PC-3 (cell line): ENCODE measurements around the gene ACOT13. TPM values are rescaled to one million over a fixed set of nuclear protein-coding genes. Genes with fewer than 3 reads are reported as not detected.
"Not testable (repeated sequence)": the region's sequence is repeated elsewhere in the genome, so short reads cannot be mapped to it uniquely, and the experiment has no call there.

Experiments
- ATAC-seq: fragments of 200-7000 bp; cut with Tn5 transposase; 2 replicates; pipeline ENCODE4 v1.9.1; 2020; ENCODE audit warnings: mild to moderate bottlenecking, moderate library complexity
- BruUV-seq: library from RNA; stranded (reverse); fragments of 400-500 nt; replicated peaks from 2 replicates; lab custom pipeline; 2021; lab: Mats Ljungman, UMichigan
- CTCF ChIA-PET: fragments of 300-600 bp; sonication (Branson Sonifier 250); formaldehyde crosslinking; loops from one replicate; lab custom pipeline; 2022; ENCODE audit warnings: antibody characterized with exemption; lab: Charles Lee
- POLR2A ChIA-PET: fragments of 300-600 bp; sonication (Branson Sonifier 250); formaldehyde crosslinking; loops from one replicate; lab custom pipeline; 2022; ENCODE audit warnings: antibody characterized with exemption; ENCODE audit not compliant: unreplicated experiment; lab: Charles Lee
- DNase-seq: peaks from one replicate; pipeline ENCODE4 v3.0.0-alpha.2; 2015
- H2AFZ ChIP-seq: fragments of 300-600 bp; sonication (generic); 2 replicates; pipeline ENCODE4 v1.6.0; 2016; ENCODE audit warnings: antibody characterized with exemption, low read length
- H3F3A ChIP-seq: fragments of 300-600 bp; sonication (generic); one replicate; pipeline ENCODE4 v1.6.0; 2017; ENCODE audit warnings: antibody characterized with exemption, low read length, control low read depth, mild to moderate bottlenecking; ENCODE audit not compliant: unreplicated experiment
- H3K27ac ChIP-seq: fragments of 300-600 bp; sonication (generic); 2 replicates; pipeline ENCODE4 v1.5.1; 2016; ENCODE audit warnings: mild to moderate bottlenecking, low read length
- H3K27me3 ChIP-seq: fragments of 300-600 bp; sonication (generic); 2 replicates; pipeline ENCODE4 v1.6.1; 2016; ENCODE audit warnings: low read length, mixed read lengths
- H3K36me3 ChIP-seq: fragments of 300-600 bp; sonication (generic); 2 replicates; pipeline ENCODE4 v1.6.1; 2016; ENCODE audit warnings: low read depth, mixed run types, low read length, mixed read lengths
- H3K4me1 ChIP-seq: fragments of 300-600 bp; sonication (generic); 2 replicates; pipeline ENCODE4 v1.5.1; 2016; ENCODE audit warnings: low read length; ENCODE audit not compliant: insufficient read depth
- H3K4me2 ChIP-seq: fragments of 300-600 bp; sonication (generic); 2 replicates; pipeline ENCODE4 v1.6.0; 2016; ENCODE audit warnings: low read length
- H3K4me3 ChIP-seq: fragments of 300-600 bp; sonication (generic); 2 replicates; pipeline ENCODE4 v1.5.1; 2016; ENCODE audit warnings: mild to moderate bottlenecking, low read length, mixed read lengths
- H3K79me2 ChIP-seq: fragments of 300-600 bp; sonication (generic); 2 replicates; pipeline ENCODE4 v1.6.1; 2017; ENCODE audit warnings: low read length, mixed read lengths
- H3K9ac ChIP-seq: fragments of 300-600 bp; sonication (generic); 2 replicates; pipeline ENCODE4 v1.6.0; 2016; ENCODE audit warnings: mild to moderate bottlenecking, low read length
- H3K9me2 ChIP-seq: fragments of 300-600 bp; sonication (generic); replicated peaks from 2 replicates; pipeline ENCODE4 v1.6.1; 2016; ENCODE audit warnings: mixed run types, low read length, mixed read lengths
- H3K9me3 ChIP-seq: fragments of 300-600 bp; sonication (generic); 2 replicates; pipeline ENCODE4 v1.6.1; 2016; ENCODE audit warnings: low read length, mixed read lengths
- H4K20me1 ChIP-seq: fragments of 300-600 bp; sonication (generic); 2 replicates; pipeline ENCODE4 v1.6.1; 2016; ENCODE audit warnings: low read length, mixed read lengths
- CTCF ChIP-seq: fragments of 300-600 bp; sonication (generic); conservative IDR thresholded peaks from 2 replicates; pipeline ENCODE4 v1.5.1; 2017; ENCODE audit warnings: antibody characterized with exemption, low read depth, mild to moderate bottlenecking, low read length
- EZH2 ChIP-seq: fragments of 300-600 bp; sonication (generic); IDR thresholded peaks from one replicate; pipeline ENCODE4 v1.6.1; 2017; ENCODE audit warnings: antibody characterized with exemption, mild to moderate bottlenecking, low read length; ENCODE audit not compliant: unreplicated experiment
- EZH2phosphoT487 ChIP-seq: fragments of 300-600 bp; sonication (generic); IDR thresholded peaks from 2 replicates; pipeline ENCODE4 v1.6.1; 2018; ENCODE audit warnings: mild to moderate bottlenecking, antibody characterized with exemption, low read length, borderline replicate concordance
- intact Hi-C: fragments of 100-400 bp; cut with micrococcal nuclease; formaldehyde crosslinking; loops from 2 replicates; pipeline ENCODE4 v1.9.0; 2023
- total RNA-seq: library from RNA; depleted of rRNA; stranded (reverse); fragments of >200 nt; gene quantifications from 2 replicates; pipeline ENCODE4 v1.2.3, GENCODE V29; 2014

The ACOT13 gene
- total RNA-seq, 1 experiment from 2014 or later: 13.5 TPM

- peak overlapping the region; percentile 75 for H3K27ac ChIP-seq
- ATAC-seq: peak; percentile 36
- H2AFZ ChIP-seq: peak overlapping the region; percentile 98
- DNase-seq: peak; percentile 29
- H3K9me2 ChIP-seq: no peaks in the 10 kb centered on the region
- peak overlapping the region; percentile 97 for H3K4me3 ChIP-seq
- intact Hi-C loops: loop anchor here (2.0 kb wide), 1 partner anchor 19 kb away; the partner anchor contains the start of gene KIAA0319
- peaks cover 20% of the 10 kb centered on the region for H3K36me3 ChIP-seq
- peak overlapping the region; percentile 91 for H3K9ac ChIP-seq
- peaks cover 20% of the 10 kb centered on the region for H3K4me1 ChIP-seq
- H3K4me2 ChIP-seq: peak overlapping the region; percentile 85
- H3K27me3 ChIP-seq: no peaks in the 10 kb centered on the region
- TSS peak; percentile 67 for BruUV-seq
- ChIA-PET CTCF (interaction anchor here (1.3 kb wide), 1 partner anchor 85 kb away, joined by 4 read pairs; no protein-coding TSS in a partner anchor), POLR2A (no interaction called here)
- H3K9me3 ChIP-seq: no peaks in the 10 kb centered on the region
- no peaks in the 10 kb centered on the region for H4K20me1 ChIP-seq
- H3F3A ChIP-seq: no peaks in the 10 kb centered on the region
- H3K79me2 ChIP-seq: peaks cover 43% of the 10 kb centered on the region
- TF ChIP-seq CTCF: no peak
Measured at GRCh38 chr6:24666097-24666640, 708 bp upstream of the ACOT13 start.

GRCh38 chr6:24667378-24667803 is 514 bp downstream of the ACOT13 start:
- ChIA-PET POLR2A (no interaction called here), CTCF (interaction anchor here (1.3 kb wide), 1 partner anchor 86 kb away, joined by 4 read pairs; no protein-coding TSS in a partner anchor)
- no peak for TF ChIP-seq EZH2
- TF ChIP-seq CTCF: no peak
- no peak for TF ChIP-seq EZH2phosphoT487
- ATAC-seq (peak; percentile 10), DNase-seq (no peak)
- Histone ChIP-seq H3F3A (no peaks in the 10 kb centered on the region), H3K27me3 (no peaks in the 10 kb centered on the region), H3K27ac (peak overlapping the region; percentile 75), H3K9me3 (0 out of 2 replicates have a peak, but pooled peaks cover 6% of the 10 kb centered on the region), H3K9me2 (no peaks in the 10 kb centered on the region), H2AFZ (peak overlapping the region; percentile 97), H3K9ac (peak overlapping the region; percentile 91), H3K4me2 (peak overlapping the region; percentile 84), H3K79me2 (peaks cover 43% of the 10 kb centered on the region), H4K20me1 (no peaks in the 10 kb centered on the region), H3K4me3 (peak overlapping the region; percentile 97), H3K36me3 (peaks cover 20% of the 10 kb centered on the region), H3K4me1 (peaks cover 20% of the 10 kb centered on the region)
- intact Hi-C loops: loop anchor here (1.0 to 2.0 kb wide), 2 partner anchors 21 to 84 kb away; partner anchors contain the start of gene KIAA0319
- BruUV-seq: TSS peak; percentile 88

GRCh38 chr6:24668066-24668996 is 1.5 kb downstream of the ACOT13 start:
- Histone ChIP-seq H3K4me3 (peak overlapping the region; percentile 97), H3K79me2 (peaks cover 43% of the 10 kb centered on the region), H3K36me3 (peaks cover 15% of the 10 kb centered on the region), H3K4me1 (peaks cover 20% of the 10 kb centered on the region), H3K9me3 (0 out of 2 replicates have a peak, but pooled peaks cover 14% of the 10 kb centered on the region), H3K4me2 (peak overlapping the region; percentile 84)
- CTCF ChIA-PET, H4K20me1 ChIP-seq, POLR2A ChIA-PET, BruUV-seq, H3K9me2 ChIP-seq, DNase-seq, H3K27ac ChIP-seq, H3K9ac ChIP-seq, H3F3A ChIP-seq, intact Hi-C loops, H3K27me3 ChIP-seq, ATAC-seq, H2AFZ ChIP-seq: not testable (repeated sequence)
